ENCODE results near the gene EXOC4. TPM values are rescaled to one million over a fixed set of nuclear protein-coding genes. Genes with fewer than 3 reads are reported as not detected.

EXOC4 gene
- total RNA-seq, 1 donor from 2014 or later, result 94.0 TPM

GRCh38 chr7:134083766-134084487 lies 831.0 kb downstream of the EXOC4 start:
- TF ChIP-seq CTCF (IDR thresholded peaks at IDR 0.05; ENCODE audit: unreplicated experiment), result no peak
- Mint-ChIP-seq H3K9me3 (ENCODE audit: unreplicated experiment) (peaks cover 4% of the 10 kb centered on the region), H3K36me3 (ENCODE audit: low read depth, unreplicated experiment) (peaks cover 18% of the 10 kb centered on the region), H3K27me3 (ENCODE audit: unreplicated experiment) (peaks cover 3% of the 10 kb centered on the region), H3K27ac (ENCODE audit: unreplicated experiment) (no peak overlapping the region), H3K4me1 (ENCODE audit: unreplicated experiment) (peaks cover 8% of the 10 kb centered on the region), H3K4me3 (ENCODE audit: unreplicated experiment) (no peak overlapping the region)
- DNase-seq (ENCODE audit: low spot score), result no peak

- Mint-ChIP-seq H3K27ac (ENCODE audit: unreplicated experiment) (no peak overlapping the region), H3K36me3 (ENCODE audit: low read depth, unreplicated experiment) (peaks cover 18% of the 10 kb centered on the region), H3K9me3 (ENCODE audit: unreplicated experiment) (peaks cover 8% of the 10 kb centered on the region), H3K4me1 (ENCODE audit: unreplicated experiment) (peaks cover under 1% of the 10 kb centered on the region), H3K27me3 (ENCODE audit: unreplicated experiment) (peaks cover 3% of the 10 kb centered on the region), H3K4me3 (ENCODE audit: unreplicated experiment) (no peak overlapping the region)
- DNase-seq (ENCODE audit: low spot score), result no peak
- TF ChIP-seq CTCF (IDR thresholded peaks at IDR 0.05; ENCODE audit: unreplicated experiment), result no peak
These were observed 831.7 kb downstream of the EXOC4 start for GRCh38 chr7:134084488-134085144.

GRCh38 chr7:134085311-134085710 lies 832.4 kb downstream of the EXOC4 start:
- Mint-ChIP-seq H3K9me3 (ENCODE audit: unreplicated experiment) (peaks cover 12% of the 10 kb centered on the region), H3K36me3 (ENCODE audit: low read depth, unreplicated experiment) (peaks cover 22% of the 10 kb centered on the region), H3K4me3 (ENCODE audit: unreplicated experiment) (no peak overlapping the region), H3K27ac (ENCODE audit: unreplicated experiment) (no peak overlapping the region), H3K27me3 (ENCODE audit: unreplicated experiment) (peaks cover 3% of the 10 kb centered on the region), H3K4me1 (ENCODE audit: unreplicated experiment) (no peaks in the 10 kb centered on the region)
- TF ChIP-seq CTCF (IDR thresholded peaks at IDR 0.05; ENCODE audit: unreplicated experiment), result no peak
- no peak for DNase-seq (ENCODE audit: low spot score)

GRCh38 chr7:134086998-134087735 lies 834.3 kb downstream of the EXOC4 start:
- no peak overlapping the region for H3K4me3 Mint-ChIP-seq (ENCODE audit: unreplicated experiment)
- H3K9me3 Mint-ChIP-seq (ENCODE audit: unreplicated experiment), result peaks cover 13% of the 10 kb centered on the region
- H3K27ac Mint-ChIP-seq (ENCODE audit: unreplicated experiment), result no peak overlapping the region
- no peaks in the 10 kb centered on the region for H3K4me1 Mint-ChIP-seq (ENCODE audit: unreplicated experiment)
- TF ChIP-seq CTCF (IDR thresholded peaks at IDR 0.05; ENCODE audit: unreplicated experiment), result no peak
- DNase-seq (ENCODE audit: low spot score), result no peak
- H3K36me3 Mint-ChIP-seq (ENCODE audit: low read depth, unreplicated experiment), result peaks cover 23% of the 10 kb centered on the region
- H3K27me3 Mint-ChIP-seq (ENCODE audit: unreplicated experiment), result peaks cover 6% of the 10 kb centered on the region
